Measurements from ENCODE around the gene PSMD8. TPM values are rescaled to one million over a fixed set of nuclear protein-coding genes. Genes with fewer than 3 reads are reported as not detected.
A peak's percentile ranks its signal among the peaks of the same experiment; 100 is the strongest.
"Not testable (repeated sequence)": the region's sequence is repeated elsewhere in the genome, so short reads cannot be mapped to it uniquely, and the experiment has no call there.

Gene PSMD8
- total and polyA plus RNA-seq, 11 donors, result 186 to 690 (median 325) TPM

DNA sequence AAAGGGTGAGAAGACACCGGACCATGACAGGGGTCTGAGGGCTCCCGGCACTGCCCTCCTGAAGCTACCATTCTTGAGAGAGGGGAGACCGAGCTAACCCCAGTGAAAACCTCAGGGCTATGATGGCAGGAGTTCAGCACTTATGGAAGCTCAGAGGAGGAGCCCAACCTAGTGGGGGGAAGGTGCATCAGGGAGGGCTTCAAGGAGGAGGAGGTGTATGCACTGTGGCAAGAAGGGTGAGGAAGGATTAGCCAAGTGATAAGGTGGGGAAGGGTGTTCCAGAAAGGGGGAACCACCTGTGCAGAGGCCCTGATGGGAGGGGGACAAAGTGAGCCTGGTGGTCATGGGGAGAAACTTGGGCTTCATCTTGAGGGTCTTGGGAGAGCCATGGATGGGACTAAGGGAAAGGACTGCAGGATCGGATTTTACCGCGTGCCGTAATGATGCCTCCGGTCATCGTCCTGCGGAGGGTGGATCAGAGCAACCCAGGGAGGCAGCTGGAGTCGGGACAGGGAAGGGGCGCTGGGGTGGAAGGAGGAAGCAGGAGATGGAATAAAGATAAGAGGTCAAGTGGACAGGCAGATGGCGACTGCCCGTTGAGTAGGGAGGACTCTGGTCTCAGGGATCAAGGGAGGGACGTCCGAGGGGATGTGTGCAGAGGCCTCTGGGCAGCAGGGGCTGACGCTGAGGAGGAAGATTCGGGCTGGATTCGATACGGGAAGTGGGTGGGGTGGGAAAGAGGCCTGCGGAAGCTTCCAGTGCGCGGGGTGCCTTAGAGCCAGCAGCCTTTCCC, 13.3 kb upstream of the PSMD8 start:
- no peaks in the 10 kb centered on the region for H3K9me3 ChIP-seq
- H3K4me3 ChIP-seq, result peak overlapping the region; percentile 37 to 97 (median 63)
- WGBS, 4 donors, result 18 to 23% (median 21%) methylated on average over 22 to 23 of the region's 23 CpGs
- no peaks in the 10 kb centered on the region for H3K36me3 ChIP-seq
- ATAC-seq, result peak in 3 of 4 donors; percentile 10 to 29 (median 23)
- intact Hi-C loops (cut with DNase I), result loop anchor here in 2 of 10 donors (1.0 to 2.0 kb wide), 2 partner anchors 24 kb away; no protein-coding TSS in a partner anchor
- no peak for DNase-seq
- peaks cover 0 to 20% (median 9%) of the 10 kb centered on the region in 12 donors for H3K4me1 ChIP-seq
- H3K27me3 ChIP-seq, result peaks cover 0 to 30% (median 3%) of the 10 kb centered on the region in 9 donors
- TF ChIP-seq, protein P1, sequence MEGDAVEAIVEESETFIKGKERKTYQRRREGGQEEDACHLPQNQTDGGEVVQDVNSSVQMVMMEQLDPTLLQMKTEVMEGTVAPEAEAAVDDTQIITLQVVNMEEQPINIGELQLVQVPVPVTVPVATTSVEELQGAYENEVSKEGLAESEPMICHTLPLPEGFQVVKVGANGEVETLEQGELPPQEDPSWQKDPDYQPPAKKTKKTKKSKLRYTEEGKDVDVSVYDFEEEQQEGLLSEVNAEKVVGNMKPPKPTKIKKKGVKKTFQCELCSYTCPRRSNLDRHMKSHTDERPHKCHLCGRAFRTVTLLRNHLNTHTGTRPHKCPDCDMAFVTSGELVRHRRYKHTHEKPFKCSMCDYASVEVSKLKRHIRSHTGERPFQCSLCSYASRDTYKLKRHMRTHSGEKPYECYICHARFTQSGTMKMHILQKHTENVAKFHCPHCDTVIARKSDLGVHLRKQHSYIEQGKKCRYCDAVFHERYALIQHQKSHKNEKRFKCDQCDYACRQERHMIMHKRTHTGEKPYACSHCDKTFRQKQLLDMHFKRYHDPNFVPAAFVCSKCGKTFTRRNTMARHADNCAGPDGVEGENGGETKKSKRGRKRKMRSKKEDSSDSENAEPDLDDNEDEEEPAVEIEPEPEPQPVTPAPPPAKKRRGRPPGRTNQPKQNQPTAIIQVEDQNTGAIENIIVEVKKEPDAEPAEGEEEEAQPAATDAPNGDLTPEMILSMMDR (IDR thresholded peaks at IDR 0.05), result no peak
- TF ChIP-seq POLR2A (IDR thresholded peaks at IDR 0.05), result no peak
- peak overlapping the region in 2 of 12 donors; percentile 58 to 59 for H3K27ac ChIP-seq

DNA sequence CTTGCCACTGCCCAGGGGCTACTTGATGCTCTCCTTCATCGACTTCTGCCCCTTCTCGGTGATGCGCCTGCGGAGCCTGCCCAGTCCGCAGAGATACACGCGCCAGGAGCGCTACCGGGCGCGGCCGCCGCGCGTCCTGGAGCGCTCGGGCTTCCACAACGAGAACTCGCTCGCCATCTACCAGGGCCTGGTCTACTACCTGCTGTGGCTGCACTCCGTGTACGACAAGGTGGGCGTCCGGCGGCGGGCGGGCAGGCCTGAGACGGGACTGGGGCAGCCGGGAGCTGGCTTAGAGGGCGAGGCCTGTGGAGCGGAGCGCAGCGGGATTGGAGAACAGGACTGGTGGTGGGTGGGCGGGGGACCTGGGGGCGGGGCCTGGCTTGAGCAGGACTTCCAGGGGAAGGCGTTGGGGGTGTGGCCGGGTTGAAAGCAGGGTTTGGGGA, 12.7 kb upstream of the PSMD8 start:
- 0 to 1% (median 1%) methylated on average over 27 to 37 of the region's 37 CpGs for WGBS, 4 donors
- peak; percentile 76 to 93 (median 91) for ATAC-seq
- Histone ChIP-seq H3K9me3 (no peaks in the 10 kb centered on the region), H3K27me3 (peaks cover 0 to 24% (median 0%) of the 10 kb centered on the region in 9 donors), H3K36me3 (no peaks in the 10 kb centered on the region), H3K4me3 (peak overlapping the region; percentile 37 to 97 (median 63)), H3K27ac (peak overlapping the region in 6 of 12 donors; percentile 2 to 70 (median 52)), H3K4me1 (peaks cover 0 to 20% (median 9%) of the 10 kb centered on the region in 12 donors)
- TF ChIP-seq, protein P1 (IDR thresholded peaks at IDR 0.05), result no peak
- TF ChIP-seq POLR2A (IDR thresholded peaks at IDR 0.05), result no peak
- intact Hi-C loops (cut with DNase I), result loop anchor here in 2 of 10 donors (1.0 to 2.0 kb wide), 2 partner anchors 24 to 25 kb away; no protein-coding TSS in a partner anchor
- peak; percentile 78 to 87 (median 82) for DNase-seq

DNA sequence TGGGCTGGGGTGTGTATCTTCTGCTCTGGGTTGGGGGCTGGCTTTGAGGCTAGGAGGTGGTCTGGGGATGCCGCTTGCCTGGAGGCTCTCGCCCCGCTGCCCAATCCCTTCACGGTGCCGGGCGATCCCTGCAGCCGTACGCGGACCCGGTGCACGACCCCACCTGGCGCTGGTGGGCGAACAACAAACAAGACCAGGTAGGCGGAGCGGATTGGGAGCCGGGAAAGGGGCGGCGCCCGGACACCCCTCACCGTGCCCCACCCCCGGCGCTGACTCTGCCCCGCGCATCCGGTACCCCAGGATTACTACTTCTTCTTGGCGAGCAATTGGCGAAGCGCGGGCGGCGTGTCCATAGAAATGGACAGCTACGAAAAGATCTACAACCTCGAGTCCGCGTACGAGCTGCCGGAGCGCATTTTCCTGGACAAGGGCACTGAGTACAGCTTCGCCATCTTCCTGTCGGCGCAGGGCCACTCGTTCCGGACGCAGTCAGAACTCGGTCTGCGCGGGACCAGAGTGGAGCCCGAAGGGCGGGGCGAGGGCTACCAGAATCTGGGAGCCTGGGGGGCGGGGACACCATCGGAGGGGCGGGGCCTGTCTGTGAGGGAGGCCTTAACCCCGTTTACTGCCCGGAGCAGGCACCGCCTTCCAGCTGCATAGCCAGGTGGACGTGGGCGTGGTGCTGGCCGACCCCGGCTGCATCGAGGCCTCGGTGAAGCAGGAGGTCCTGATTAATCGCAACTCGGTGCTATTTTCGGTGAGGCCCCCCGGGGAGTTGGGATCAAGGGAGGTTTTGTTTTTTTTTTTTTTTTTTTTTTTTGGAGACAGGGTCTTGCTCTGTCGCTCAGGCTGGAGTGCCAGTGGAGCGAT, 12.1 kb upstream of the PSMD8 start:
- Histone ChIP-seq H3K4me3 (peak overlapping the region; percentile 37 to 97 (median 63)), H3K27me3 (peaks cover 0 to 18% (median 0%) of the 10 kb centered on the region in 9 donors), H3K4me1 (peaks cover 0 to 20% (median 9%) of the 10 kb centered on the region in 12 donors), H3K27ac (peak overlapping the region in 9 of 12 donors; percentile 2 to 70 (median 54)), H3K36me3 (no peaks in the 10 kb centered on the region), H3K9me3 (no peaks in the 10 kb centered on the region)
- TF ChIP-seq, protein P1 (IDR thresholded peaks at IDR 0.05), result no peak
- no peak for TF ChIP-seq POLR2A (IDR thresholded peaks at IDR 0.05)
- intact Hi-C loops (cut with DNase I), result no loop called here
- WGBS, 4 donors, result 2 to 3% (median 3%) methylated on average over 59 to 68 of the region's 68 CpGs
- DNase-seq, result peak; percentile 80 to 92 (median 88)
- ATAC-seq, result peak; percentile 49 to 89 (median 80)

DNA sequence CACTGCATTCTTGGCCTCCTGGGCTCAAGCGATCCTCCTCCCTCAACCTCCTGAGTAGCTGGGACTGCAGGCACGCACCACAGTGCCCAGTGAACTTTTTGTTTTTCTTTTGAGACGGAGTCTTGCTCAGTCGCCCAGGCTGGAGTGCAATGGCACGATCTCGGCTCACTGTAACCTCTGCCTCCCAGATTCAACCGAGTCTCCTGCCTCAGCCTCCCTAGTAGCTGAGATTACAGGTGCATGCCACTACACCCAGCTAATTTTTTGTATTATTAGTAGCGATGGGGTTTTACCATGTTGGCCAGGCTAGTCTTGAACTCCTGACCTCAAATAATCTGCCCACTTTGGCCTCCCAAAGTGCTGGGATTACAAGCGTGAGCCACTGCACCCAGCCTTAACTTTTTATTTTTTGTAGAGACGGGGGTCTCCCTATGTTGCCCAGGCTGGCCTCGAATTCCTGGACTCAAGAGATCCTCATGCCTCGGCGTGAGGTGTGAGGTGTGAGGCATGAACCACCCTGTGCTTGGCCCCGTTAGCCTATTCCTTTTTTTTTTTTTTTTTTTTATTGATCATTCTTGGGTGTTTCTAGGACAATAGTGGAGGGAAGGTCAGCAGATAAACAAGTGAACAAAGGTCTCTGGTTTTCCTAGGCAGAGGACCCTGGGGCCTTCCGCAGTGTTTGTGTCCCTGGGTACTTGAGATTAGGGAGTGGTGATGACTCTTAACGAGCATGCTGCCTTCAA, 11.3 kb upstream of the PSMD8 start:
- Histone ChIP-seq H3K27me3 (peaks cover 0 to 18% (median 0%) of the 10 kb centered on the region in 9 donors), H3K4me3 (peak overlapping the region in 10 of 12 donors; percentile 37 to 97 (median 64)), H3K4me1 (peaks cover 0 to 20% (median 9%) of the 10 kb centered on the region in 12 donors), H3K27ac (peak overlapping the region in 1 of 12 donors; percentile 70)
- intact Hi-C loops (cut with DNase I); ATAC-seq; H3K36me3 ChIP-seq; H3K9me3 ChIP-seq; DNase-seq: not testable (repeated sequence)
- WGBS, 4 donors, result 84 to 89% (median 85%) methylated on average over 14 to 15 of the region's 16 CpGs

Measured in heart left ventricle (tissue), 16 donors.